AG09319 (cell line): ENCODE data around the gene PARP1.
A peak's percentile ranks its signal among the peaks of the same experiment; 100 is the strongest.

Experiments
- DNase-seq: peaks from one replicate; pipeline ENCODE4 v3.0.0-alpha.2; 2010; ENCODE audit warnings: low read depth; ENCODE audit errors: extremely low read depth
- CTCF ChIP-seq: IDR thresholded peaks from 2 replicates; pipeline ENCODE4 v1.5.1; 2011; ENCODE audit warnings: low read depth, mild to moderate bottlenecking, inconsistent platforms, low read length, moderate library complexity

Gene PARP1

GRCh38 chr1:226372885-226373284, 35.0 kb downstream of the PARP1 start:
- no peak for DNase-seq
- no peak for TF ChIP-seq CTCF

DNA sequence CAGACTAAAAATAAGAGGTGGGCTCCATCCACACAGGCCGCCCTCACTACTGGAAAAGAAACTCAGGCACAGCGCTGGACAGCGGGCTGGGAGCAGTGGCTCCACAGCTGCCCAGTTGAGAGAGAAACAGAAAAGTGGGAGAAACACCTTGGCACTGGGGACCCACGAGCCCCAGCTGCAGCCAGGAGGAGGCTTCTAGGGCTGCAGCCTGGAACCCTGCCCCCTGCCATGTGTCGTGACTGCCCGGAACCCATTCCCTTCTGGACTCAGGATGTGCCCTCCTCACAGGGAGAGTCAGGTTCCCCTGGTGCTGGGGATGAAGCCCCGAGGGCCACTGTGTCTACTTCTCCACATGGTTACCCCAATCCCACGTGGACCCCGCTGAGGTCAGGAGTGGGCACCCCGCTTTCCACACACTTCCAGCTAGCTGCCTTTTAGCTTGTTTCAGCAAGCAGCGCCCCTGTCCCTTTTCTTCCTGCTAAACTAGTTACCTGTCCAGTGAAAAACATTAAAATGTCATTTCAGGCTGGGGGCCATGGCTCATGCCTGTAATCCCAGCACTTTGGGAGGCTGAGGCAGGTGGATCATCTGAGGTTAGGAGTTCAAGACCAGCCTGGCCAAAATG, 35.9 kb downstream of the PARP1 start:
- no peak for DNase-seq
- TF ChIP-seq CTCF: no peak

- no peak for TF ChIP-seq CTCF
- DNase-seq: no peak
Measured at GRCh38 chr1:226371027-226371694, 36.7 kb downstream of the PARP1 start.

DNA sequence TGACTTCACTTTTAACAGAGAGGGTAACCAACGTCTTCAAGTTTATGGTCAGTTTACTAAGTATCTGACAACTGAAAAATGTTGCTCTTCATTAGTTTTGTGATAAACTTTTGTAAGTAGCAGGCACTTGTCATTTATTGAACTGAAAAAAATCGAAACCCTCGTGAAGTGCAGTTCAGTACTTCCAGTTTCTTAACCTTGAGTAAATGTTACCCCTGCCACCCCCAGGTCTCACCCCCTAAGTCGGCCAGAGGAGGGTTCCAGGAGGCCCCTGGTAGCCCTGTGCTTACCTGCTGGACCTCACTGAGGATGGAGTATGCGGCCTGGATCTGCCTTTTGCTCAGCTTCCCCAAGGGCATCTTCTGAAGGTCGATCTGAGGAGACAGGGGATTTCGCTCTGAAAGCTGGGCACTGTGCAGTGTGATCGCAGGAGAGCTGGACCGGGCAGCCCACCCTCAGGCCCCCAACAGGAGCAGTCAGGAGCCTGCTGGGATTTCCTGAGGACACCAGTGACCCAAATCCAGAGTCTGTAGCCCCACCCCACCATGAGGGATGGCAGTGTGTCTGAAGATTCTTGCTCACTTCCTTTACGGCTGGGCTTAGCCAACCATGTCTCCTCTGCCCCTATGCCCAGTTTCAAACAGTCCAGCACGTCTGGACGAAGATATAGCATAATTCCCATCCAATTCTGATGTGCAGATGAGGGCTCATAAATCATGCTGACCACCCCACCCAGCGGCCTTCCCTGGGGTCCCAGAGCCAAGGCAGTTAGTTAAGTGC, 37.6 kb downstream of the PARP1 start:
- no peak for DNase-seq
- no peak for TF ChIP-seq CTCF

DNA sequence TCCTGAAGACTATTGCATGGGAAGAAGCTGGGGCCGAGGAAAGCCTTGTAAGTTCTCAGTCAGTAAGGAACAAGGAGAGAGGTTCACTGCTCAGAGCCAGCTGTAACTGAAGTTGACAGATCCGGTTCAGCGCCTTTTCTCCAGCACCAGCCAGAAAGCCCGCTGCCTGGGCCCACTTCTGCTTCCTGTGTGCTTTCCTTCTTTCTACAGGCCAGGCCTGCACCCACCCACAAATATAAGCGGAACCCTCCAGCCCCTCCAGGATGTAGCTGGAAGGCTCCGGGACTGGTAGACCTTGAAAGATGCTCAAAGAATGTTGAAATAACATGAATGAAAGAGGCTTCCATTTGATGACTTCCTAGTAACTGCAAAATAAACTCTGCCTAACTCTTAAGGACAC, 38.8 kb downstream of the PARP1 start:
- no peak for TF ChIP-seq CTCF
- DNase-seq: no peak

GRCh38 chr1:226366290-226366689, 41.6 kb downstream of the PARP1 start:
- DNase-seq: no peak
- no peak for TF ChIP-seq CTCF

DNA sequence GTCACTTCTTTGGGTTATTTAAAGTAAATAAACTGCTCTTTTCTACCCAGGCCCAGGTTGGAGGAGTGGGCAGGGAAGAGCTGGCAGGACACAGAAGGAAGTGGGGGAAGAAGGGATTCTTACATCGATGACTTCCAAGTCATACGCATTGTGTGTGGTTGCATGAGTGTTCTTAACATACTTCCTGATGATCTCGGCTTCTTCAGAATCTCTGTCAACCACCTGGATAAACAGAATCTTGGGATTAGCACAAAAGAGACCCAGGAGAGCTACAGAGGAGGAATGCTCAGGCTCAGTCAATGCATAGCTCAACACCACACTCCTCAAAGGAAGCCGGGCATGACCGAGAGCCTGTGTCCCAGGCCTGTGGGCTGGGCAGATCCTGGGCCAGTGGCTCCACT, 42.1 kb downstream of the PARP1 start:
- DNase-seq: peak; percentile 1
- TF ChIP-seq CTCF: no peak
